HTERT RPE-1 (cell line): ENCODE measurements around the gene AMY1B.
"Not testable (repeated sequence)": the region's sequence is repeated elsewhere in the genome, so short reads cannot be mapped to it uniquely, and the experiment has no call there.

Experiments
- in situ Hi-C: fragments of 300-500 bp; cut with MboI; formaldehyde crosslinking; loops from 4 replicates; pipeline ENCODE4 v1.14.3; 2020; ENCODE audit warnings: low sequenced_read_pairs

Gene AMY1B

GRCh38 chr1:103696110-103696509, at the start of gene AMY1B:
AMY1B (minus strand) TSS chr1:103696210; CDS start chr1:103695639, 571 bp downstream.
- in situ Hi-C loops = not testable (repeated sequence)

DNA sequence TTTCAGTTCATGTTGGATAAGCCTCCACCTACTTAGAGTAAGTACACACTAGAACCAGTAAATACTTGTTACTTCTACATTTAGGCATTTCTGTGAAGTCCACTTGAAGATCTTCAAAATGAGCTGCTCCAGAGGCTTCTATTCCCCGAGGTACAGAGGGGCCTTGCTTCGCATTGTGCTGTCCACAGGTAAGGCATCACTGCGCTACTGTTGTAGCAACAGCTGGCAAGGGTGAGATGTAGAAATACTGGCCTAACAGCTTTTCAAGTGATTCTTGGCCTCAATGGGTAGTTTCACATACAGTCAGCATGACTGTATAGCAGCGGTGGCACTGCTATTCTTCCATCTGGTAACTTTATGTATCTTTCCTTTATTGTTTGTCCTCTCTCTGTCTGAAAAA, 49.0 kb upstream of the AMY1B start:
- in situ Hi-C loops = not testable (repeated sequence)

GRCh38 chr1:103744449-103744848, 48.4 kb upstream of the AMY1B start:
- in situ Hi-C loops = not testable (repeated sequence)

GRCh38 chr1:103738031-103738430, 42.0 kb upstream of the AMY1B start:
- in situ Hi-C loops = not testable (repeated sequence)

DNA sequence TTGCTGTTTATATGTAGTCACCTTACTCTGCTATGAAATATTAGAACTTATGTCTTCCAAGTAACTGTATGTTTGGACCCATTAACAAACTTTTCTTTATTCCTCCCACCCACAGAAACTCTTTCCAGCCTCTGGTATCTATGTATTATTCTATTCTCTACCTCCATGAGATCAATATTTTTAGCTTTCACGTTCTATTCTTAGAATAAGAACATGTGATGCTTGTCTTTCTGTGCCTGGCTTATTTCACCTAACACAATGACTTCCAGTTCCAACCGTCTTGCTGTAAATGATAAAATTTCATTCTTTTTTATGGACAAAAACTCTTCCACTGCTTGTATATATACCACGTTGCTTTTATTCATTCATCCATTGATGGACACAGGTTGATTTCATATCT, 39.3 kb upstream of the AMY1B start:
- in situ Hi-C loops = not testable (repeated sequence)

GRCh38 chr1:103721473-103721872, 25.5 kb upstream of the AMY1B start:
- in situ Hi-C loops = not testable (repeated sequence)

- in situ Hi-C loops = not testable (repeated sequence)
Observed at GRCh38 chr1:103717404-103717803, 21.4 kb upstream of the AMY1B start.

GRCh38 chr1:103710381-103710780, 14.4 kb upstream of the AMY1B start:
- in situ Hi-C loops = not testable (repeated sequence)

GRCh38 chr1:103707670-103708069, 11.7 kb upstream of the AMY1B start:
- in situ Hi-C loops = not testable (repeated sequence)

- in situ Hi-C loops = not testable (repeated sequence)
Observed at GRCh38 chr1:103701256-103701655, 5.2 kb upstream of the AMY1B start.

DNA sequence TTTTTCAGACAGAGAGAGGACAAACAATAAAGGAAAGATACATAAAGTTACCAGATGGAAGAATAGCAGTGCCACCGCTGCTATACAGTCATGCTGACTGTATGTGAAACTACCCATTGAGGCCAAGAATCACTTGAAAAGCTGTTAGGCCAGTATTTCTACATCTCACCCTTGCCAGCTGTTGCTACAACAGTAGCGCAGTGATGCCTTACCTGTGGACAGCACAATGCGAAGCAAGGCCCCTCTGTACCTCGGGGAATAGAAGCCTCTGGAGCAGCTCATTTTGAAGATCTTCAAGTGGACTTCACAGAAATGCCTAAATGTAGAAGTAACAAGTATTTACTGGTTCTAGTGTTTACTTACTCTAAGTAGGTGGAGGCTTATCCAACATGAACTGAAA, 4.7 kb upstream of the AMY1B start:
- in situ Hi-C loops = not testable (repeated sequence)

- in situ Hi-C loops = not testable (repeated sequence)
Observed at GRCh38 chr1:103697430-103697829, 1.4 kb upstream of the AMY1B start.

DNA sequence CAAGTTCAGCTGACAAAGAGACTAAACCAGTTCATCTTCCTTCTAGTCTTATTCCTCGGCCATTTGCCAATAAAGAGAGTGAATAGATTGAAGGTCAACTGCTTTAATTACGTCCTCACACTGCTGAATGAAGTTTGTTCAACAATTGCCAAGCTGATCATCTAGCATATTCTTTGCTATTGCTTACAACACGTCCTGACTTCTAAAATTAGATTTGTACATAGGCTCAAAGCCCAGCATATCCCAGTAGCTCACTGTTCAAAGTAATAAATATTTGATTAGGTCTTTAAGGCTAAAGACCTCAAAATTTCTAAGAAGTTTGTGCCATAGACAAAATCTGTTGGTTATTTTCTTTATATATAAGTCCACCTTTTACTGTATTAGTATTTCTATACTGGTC, 19.7 kb downstream of the AMY1B start:
- in situ Hi-C loops = not testable (repeated sequence)

DNA sequence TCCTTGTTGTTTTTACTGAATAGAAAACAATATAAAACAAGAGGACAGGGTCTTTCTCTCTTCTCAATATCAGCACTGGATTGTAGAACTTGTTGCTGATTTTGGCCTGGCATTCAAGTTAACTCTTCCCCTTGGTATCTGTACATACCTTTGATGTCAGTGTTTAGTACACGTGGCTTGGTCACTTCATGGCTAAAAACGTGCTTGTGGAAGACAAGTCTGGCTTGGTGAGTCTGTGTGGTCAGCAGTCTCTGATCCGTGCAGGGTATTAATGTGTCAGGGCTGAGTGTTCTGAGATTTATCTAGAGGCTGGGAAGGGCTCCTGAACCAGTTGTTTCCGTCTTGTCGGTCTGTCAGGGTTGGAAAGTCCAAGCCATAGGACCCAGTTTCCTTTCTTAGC, 40.5 kb downstream of the AMY1B start, which contains the start of gene AMY1A:
AMY1A (plus strand) TSS at position 301 of the 400 bp plus-strand sequence. CDS start 571 bp downstream, outside the sequence.
- in situ Hi-C loops = not testable (repeated sequence)

DNA sequence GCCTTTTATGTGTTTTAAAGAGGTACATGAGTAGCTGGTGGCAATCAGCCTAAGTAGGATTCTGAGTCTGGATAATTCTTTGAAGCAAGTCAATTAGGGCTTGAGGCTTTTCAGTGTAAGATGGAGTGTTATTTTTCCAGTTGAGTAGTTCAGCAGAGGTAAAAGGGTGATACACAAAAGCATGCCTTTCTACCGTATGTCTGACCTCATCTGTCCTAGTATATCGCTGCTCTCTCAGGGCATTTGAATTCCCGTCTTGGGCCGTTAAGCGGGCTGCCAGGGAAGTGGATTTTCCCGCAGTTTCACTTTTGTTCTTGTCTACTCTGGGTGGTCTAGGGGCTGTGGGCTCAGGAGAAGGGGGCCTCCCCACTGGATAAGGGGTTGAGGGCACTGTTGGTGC, 41.9 kb downstream of the AMY1B start:
- in situ Hi-C loops = not testable (repeated sequence)

- in situ Hi-C loops = not testable (repeated sequence)
Observed at GRCh38 chr1:103650889-103651288, 45.1 kb downstream of the AMY1B start.

DNA sequence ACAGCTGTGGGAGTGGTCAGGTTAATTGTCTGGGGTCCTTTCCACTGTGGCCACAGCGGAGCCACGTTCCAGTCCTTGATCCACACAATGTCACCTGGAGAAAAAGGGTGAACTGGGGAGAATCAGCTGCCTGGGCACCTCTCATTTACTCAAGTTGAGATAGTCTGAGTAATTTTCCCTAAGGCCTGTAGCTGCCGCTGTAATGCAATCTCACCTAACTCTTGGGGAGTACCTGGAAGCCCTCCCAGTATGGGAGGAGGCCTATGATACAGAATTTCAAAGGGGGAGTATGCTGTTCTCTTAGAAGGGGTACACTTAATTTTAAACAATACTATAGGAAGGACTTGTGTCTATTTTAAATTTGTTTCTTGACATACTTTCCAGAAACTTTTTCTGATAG, 45.7 kb downstream of the AMY1B start:
- in situ Hi-C loops = not testable (repeated sequence)

GRCh38 chr1:103643908-103644307, 52.1 kb downstream of the AMY1B start:
- in situ Hi-C loops = not testable (repeated sequence)

- in situ Hi-C loops = not testable (repeated sequence)
Observed at GRCh38 chr1:103641194-103641593, 54.8 kb downstream of the AMY1B start.
